SU-DHL-6 (cell line): ENCODE measurements around the gene TMEM250.

ENCODE experiments used
- H2AFZ ChIP-seq: fragments of 200-600 bp; sonication (generic); 2 replicates; pipeline ENCODE4 v1.6.1; 2014; ENCODE audit warnings: low read depth, mild to moderate bottlenecking, moderate library complexity, mixed read lengths, antibody characterized with exemption, low read length; ENCODE audit not compliant: severe bottlenecking
- H3F3A ChIP-seq: fragments of 200-600 bp; shearing (Covaris generic); 2 replicates; pipeline ENCODE4 v1.6.0; 2016; ENCODE audit warnings: antibody characterized with exemption, mild to moderate bottlenecking; ENCODE audit not compliant: insufficient read depth
- H3K27ac ChIP-seq: fragments of 200-600 bp; sonication (generic); 2 replicates; pipeline ENCODE4 v1.5.1; 2016; ENCODE audit warnings: low read depth, mild to moderate bottlenecking, low read length, moderate library complexity, mixed read lengths
- H3K27me3 ChIP-seq: fragments of 200-600 bp; sonication (generic), shearing (Covaris generic); 2 replicates; pipeline ENCODE4 v1.6.0; 2014; ENCODE audit warnings: mild to moderate bottlenecking, low read length
- H3K36me3 ChIP-seq: fragments of 200-600 bp; sonication (generic); 2 replicates; pipeline ENCODE4 v1.6.1; 2014; ENCODE audit warnings: mild to moderate bottlenecking, low read length, mixed read lengths
- H3K4me2 ChIP-seq: fragments of 300-600, 200-600 bp; shearing (Covaris generic), sonication (generic); 2 replicates; pipeline ENCODE4 v1.6.0; 2014; ENCODE audit warnings: low read length, low read depth, mild to moderate bottlenecking; ENCODE audit not compliant: poor library complexity, severe bottlenecking
- H3K4me3 ChIP-seq: fragments of 200-600 bp; sonication (generic); 2 replicates; pipeline ENCODE4 v1.5.1; 2014; ENCODE audit warnings: antibody characterized with exemption, low read length, mild to moderate bottlenecking, mixed read lengths; ENCODE audit not compliant: insufficient read depth, poor library complexity, severe bottlenecking
- H3K79me2 ChIP-seq: fragments of 200-600 bp; sonication (generic); 2 replicates; pipeline ENCODE4 v1.6.1; 2014; ENCODE audit warnings: mild to moderate bottlenecking, low read length, moderate library complexity; ENCODE audit not compliant: insufficient read depth
- H3K9ac ChIP-seq: fragments of 200-600 bp; sonication (generic); 2 replicates; pipeline ENCODE4 v1.7.0; 2014; ENCODE audit warnings: mild to moderate bottlenecking, low read length
- H3K9me2 ChIP-seq: fragments of 200-600 bp; sonication (generic); replicated peaks from 2 replicates; pipeline ENCODE4 v1.6.1; 2014; ENCODE audit warnings: low read length; ENCODE audit not compliant: insufficient read depth
- H3K9me3 ChIP-seq: fragments of 200-600 bp; sonication (generic); 2 replicates; pipeline ENCODE4 v1.6.1; 2014; ENCODE audit warnings: low read length, mixed read lengths; ENCODE audit not compliant: insufficient read depth
- H4K20me1 ChIP-seq: fragments of 200-600 bp; sonication (generic); 2 replicates; pipeline ENCODE4 v1.6.1; 2014; ENCODE audit warnings: low read depth, mild to moderate bottlenecking, antibody characterized with exemption, low read length, moderate library complexity, mixed read lengths
- CTCF ChIP-seq: fragments of 200-600 bp; sonication (generic); IDR thresholded peaks from one replicate; pipeline ENCODE4 v1.5.1; 2017; ENCODE audit warnings: antibody characterized with exemption, mild to moderate bottlenecking, low read length, moderate library complexity; ENCODE audit not compliant: insufficient read depth, poor library complexity, severe bottlenecking
- EZH2phosphoT487 ChIP-seq: fragments of 200-600 bp; sonication (generic), shearing (Covaris generic); conservative IDR thresholded peaks from 2 replicates; pipeline ENCODE4 v1.6.1; 2018; ENCODE audit warnings: mild to moderate bottlenecking, antibody characterized with exemption, low read length, moderate library complexity, mixed read lengths

The TMEM250 gene

GRCh38 chr9:136133191-136133958 is 14.7 kb upstream of the TMEM250 start:
- TF ChIP-seq CTCF (no peak), EZH2phosphoT487 (no peak)
- Histone ChIP-seq H3K9me3 (no peaks in the 10 kb centered on the region), H3K27me3 (no peaks in the 10 kb centered on the region), H3K27ac (no peak overlapping the region), H3K36me3 (no peaks in the 10 kb centered on the region), H4K20me1 (no peaks in the 10 kb centered on the region), H2AFZ (no peak overlapping the region), H3K9me2 (no peaks in the 10 kb centered on the region), H3K79me2 (no peaks in the 10 kb centered on the region), H3K9ac (no peak overlapping the region), H3F3A (no peaks in the 10 kb centered on the region), H3K4me3 (no peak overlapping the region), H3K4me2 (no peak overlapping the region)

- no peaks in the 10 kb centered on the region for H3K27me3 ChIP-seq
- H3K4me2 ChIP-seq = no peak overlapping the region
- no peaks in the 10 kb centered on the region for H3K9me3 ChIP-seq
- no peaks in the 10 kb centered on the region for H3K36me3 ChIP-seq
- H3K9ac ChIP-seq = no peak overlapping the region
- H3K27ac ChIP-seq = no peak overlapping the region
- H3K4me3 ChIP-seq = no peak overlapping the region
- no peak overlapping the region for H2AFZ ChIP-seq
- no peaks in the 10 kb centered on the region for H3K79me2 ChIP-seq
- no peaks in the 10 kb centered on the region for H4K20me1 ChIP-seq
- no peaks in the 10 kb centered on the region for H3K9me2 ChIP-seq
- no peak for TF ChIP-seq EZH2phosphoT487
- no peak for TF ChIP-seq CTCF
- no peaks in the 10 kb centered on the region for H3F3A ChIP-seq
Measured at GRCh38 chr9:136132512-136133050, 13.9 kb upstream of the TMEM250 start.

GRCh38 chr9:136131629-136132511 is 13.2 kb upstream of the TMEM250 start:
- no peaks in the 10 kb centered on the region for H3K79me2 ChIP-seq
- H2AFZ ChIP-seq = no peak overlapping the region
- no peaks in the 10 kb centered on the region for H3F3A ChIP-seq
- no peaks in the 10 kb centered on the region for H3K9me3 ChIP-seq
- H3K4me3 ChIP-seq = no peak overlapping the region
- no peak overlapping the region for H3K27ac ChIP-seq
- H3K4me2 ChIP-seq = no peak overlapping the region
- H3K36me3 ChIP-seq = no peaks in the 10 kb centered on the region
- no peaks in the 10 kb centered on the region for H3K9me2 ChIP-seq
- H3K27me3 ChIP-seq = no peaks in the 10 kb centered on the region
- H4K20me1 ChIP-seq = no peaks in the 10 kb centered on the region
- no peak for TF ChIP-seq EZH2phosphoT487
- TF ChIP-seq CTCF = no peak
- H3K9ac ChIP-seq = no peak overlapping the region
